Loucy (cell line): ENCODE results near the gene GDF9.

Source experiments
- H2AFZ ChIP-seq: fragments of 200-600 bp; sonication (generic); 2 replicates; pipeline ENCODE4 v1.6.0; 2016; ENCODE audit warnings: antibody characterized with exemption, mild to moderate bottlenecking, low read length, moderate library complexity
- H3F3A ChIP-seq: fragments of 200-600 bp; 2 replicates; pipeline ENCODE4 v1.6.0; 2016; ENCODE audit warnings: antibody characterized with exemption, low read depth, mild to moderate bottlenecking
- H3K27me3 ChIP-seq: fragments of 200-600 bp; sonication (generic); 2 replicates; pipeline ENCODE4 v1.6.1; 2014; ENCODE audit warnings: low read length, mild to moderate bottlenecking; ENCODE audit not compliant: insufficient read depth, poor library complexity, severe bottlenecking
- H3K36me3 ChIP-seq: fragments of 200-600 bp; sonication (generic); 2 replicates; pipeline ENCODE4 v1.6.1; 2016; ENCODE audit warnings: low read length; ENCODE audit not compliant: insufficient read depth
- H3K4me1 ChIP-seq: fragments of 200-600 bp; sonication (generic); 2 replicates; pipeline ENCODE4 v1.5.1; 2014; ENCODE audit warnings: low read length, mild to moderate bottlenecking; ENCODE audit not compliant: insufficient read depth, poor library complexity, severe bottlenecking
- H3K4me2 ChIP-seq: fragments of 200-600 bp; sonication (generic); 2 replicates; pipeline ENCODE4 v1.6.0; 2014; ENCODE audit warnings: antibody characterized with exemption, low read length, low read depth, mild to moderate bottlenecking; ENCODE audit not compliant: poor library complexity, severe bottlenecking
- H3K4me3 ChIP-seq: fragments of 200-600 bp; sonication (generic); 2 replicates; pipeline ENCODE4 v1.5.1; 2014; ENCODE audit warnings: low read length, mild to moderate bottlenecking, mixed read lengths; ENCODE audit not compliant: poor library complexity, severe bottlenecking
- H3K79me2 ChIP-seq: fragments of 200-600 bp; sonication (generic); 2 replicates; pipeline ENCODE4 v1.6.1; 2014; ENCODE audit warnings: low read length; ENCODE audit not compliant: insufficient read depth
- H3K9ac ChIP-seq: fragments of 200-600 bp; sonication (generic); 2 replicates; pipeline ENCODE4 v1.6.0; 2014; ENCODE audit warnings: mild to moderate bottlenecking, low read depth, low read length, moderate library complexity; ENCODE audit not compliant: poor library complexity, severe bottlenecking
- H3K9me2 ChIP-seq: fragments of 200-600 bp; sonication (generic); replicated peaks from 2 replicates; pipeline ENCODE4 v1.6.1; 2016; ENCODE audit warnings: low read depth, low read length, mixed read lengths
- H3K9me3 ChIP-seq: fragments of 200-600 bp; sonication (generic); 2 replicates; pipeline ENCODE4 v1.6.1; 2014; ENCODE audit warnings: mild to moderate bottlenecking, antibody characterized with exemption, low read length, low read depth; ENCODE audit not compliant: insufficient read depth
- H4K20me1 ChIP-seq: fragments of 200-600 bp; sonication (generic); 2 replicates; pipeline ENCODE4 v1.6.0; 2014; ENCODE audit warnings: antibody characterized with exemption, low read length, mild to moderate bottlenecking; ENCODE audit not compliant: insufficient read depth, poor library complexity, severe bottlenecking
- CTCF ChIP-seq: fragments of 200-600 bp; sonication (generic); conservative IDR thresholded peaks from 2 replicates; pipeline ENCODE4 v1.5.1; 2014; ENCODE audit warnings: mild to moderate bottlenecking, antibody characterized with exemption, low read length
- EZH2phosphoT487 ChIP-seq: fragments of 200-600 bp; IDR thresholded peaks from 2 replicates; pipeline ENCODE4 v1.6.1; 2018; ENCODE audit warnings: antibody characterized with exemption, mild to moderate bottlenecking, moderate library complexity, borderline replicate concordance

The GDF9 gene

GRCh38 chr5:132831095-132831860, 35.0 kb downstream of the GDF9 start:
- Histone ChIP-seq H3K79me2 (no peaks in the 10 kb centered on the region), H4K20me1 (no peaks in the 10 kb centered on the region), H3K36me3 (no peaks in the 10 kb centered on the region), H3K4me1 (no peaks in the 10 kb centered on the region), H3K9me3 (no peaks in the 10 kb centered on the region), H3K9me2 (no peaks in the 10 kb centered on the region), H2AFZ (no peak overlapping the region), H3K9ac (no peak overlapping the region), H3K27me3 (no peaks in the 10 kb centered on the region), H3F3A (no peaks in the 10 kb centered on the region), H3K4me3 (no peak overlapping the region), H3K4me2 (no peak overlapping the region)
- no peak for TF ChIP-seq CTCF
- TF ChIP-seq EZH2phosphoT487: no peak

GRCh38 chr5:132830436-132831094, 35.7 kb downstream of the GDF9 start, which contains the start of gene SHROOM1:
TSS of gene SHROOM1 (minus strand) at chr5:132830647. CDS start at chr5:132826140, 4,507 bp downstream.
- Histone ChIP-seq H3K9me3 (no peaks in the 10 kb centered on the region), H3K9ac (peak within 1 kb of the TSS; percentile 50), H3K9me2 (no peaks in the 10 kb centered on the region), H3K27me3 (no peaks in the 10 kb centered on the region), H3F3A (no peaks in the 10 kb centered on the region), H3K79me2 (no peaks in the 10 kb centered on the region), H3K4me2 (peak within 1 kb of the TSS; percentile 37), H3K4me3 (peak within 1 kb of the TSS; percentile 74), H4K20me1 (no peaks in the 10 kb centered on the region), H3K4me1 (no peaks in the 10 kb centered on the region), H3K36me3 (no peaks in the 10 kb centered on the region), H2AFZ (peak within 1 kb of the TSS; percentile 67; the same call in 1 of the 2 replicates)
- TF ChIP-seq CTCF (no peak), EZH2phosphoT487 (no peak)

- Histone ChIP-seq H3K4me2 (peak overlapping the region; percentile 37), H3K9me3 (no peaks in the 10 kb centered on the region), H3K79me2 (no peaks in the 10 kb centered on the region), H3K36me3 (no peaks in the 10 kb centered on the region), H2AFZ (peak overlapping the region; percentile 67; the same call in 1 of the 2 replicates), H3K4me1 (no peaks in the 10 kb centered on the region), H3K9ac (peak overlapping the region; percentile 50), H4K20me1 (no peaks in the 10 kb centered on the region), H3K27me3 (no peaks in the 10 kb centered on the region), H3K4me3 (peak overlapping the region; percentile 74), H3F3A (no peaks in the 10 kb centered on the region), H3K9me2 (no peaks in the 10 kb centered on the region)
- no peak for TF ChIP-seq EZH2phosphoT487
- peak; percentile 58 for TF ChIP-seq CTCF
Observed at GRCh38 chr5:132829742-132830435, 36.4 kb downstream of the GDF9 start.
